ENCODE results near the gene NANOGP8. TPM values are rescaled to one million over a fixed set of nuclear protein-coding genes. Genes with fewer than 3 reads are reported as not detected.

NANOGP8 gene
- total RNA-seq, 1 donor: 0.81 TPM

GRCh38 chr15:35121611-35122359 lies 36.7 kb upstream of the NANOGP8 start:
- DNase-seq (ENCODE audit: low read depth): no peak
- H3K4me3 ChIP-seq (ENCODE audit: low read depth, low read length): no peak overlapping the region
- TF ChIP-seq CTCF (IDR thresholded peaks at IDR 0.05; ENCODE audit: insufficient read depth, low read length): no peak

DNA sequence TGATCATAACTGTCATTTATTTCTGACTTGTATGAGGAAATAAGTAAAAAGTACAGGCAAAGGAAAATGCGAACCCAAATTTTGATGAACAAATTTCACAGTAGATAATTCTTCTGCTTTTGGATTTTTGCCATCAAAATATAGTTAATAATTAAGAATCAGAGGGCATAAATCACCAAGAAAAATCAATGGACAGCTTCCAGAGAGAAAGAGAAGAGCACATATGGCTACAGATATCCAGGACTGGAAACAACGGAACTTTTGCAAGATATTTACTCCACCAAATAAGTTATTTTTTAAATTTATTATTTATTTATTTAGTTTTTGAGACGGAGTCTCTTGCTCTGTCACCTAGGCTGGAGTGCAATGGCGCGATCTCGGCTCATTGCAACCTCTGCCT lies 35.1 kb upstream of the NANOGP8 start:
- no peak overlapping the region for H3K4me3 ChIP-seq (ENCODE audit: low read depth, low read length)
- DNase-seq (ENCODE audit: low read depth): no peak
- no peak for TF ChIP-seq CTCF (IDR thresholded peaks at IDR 0.05; ENCODE audit: insufficient read depth, low read length)

DNA sequence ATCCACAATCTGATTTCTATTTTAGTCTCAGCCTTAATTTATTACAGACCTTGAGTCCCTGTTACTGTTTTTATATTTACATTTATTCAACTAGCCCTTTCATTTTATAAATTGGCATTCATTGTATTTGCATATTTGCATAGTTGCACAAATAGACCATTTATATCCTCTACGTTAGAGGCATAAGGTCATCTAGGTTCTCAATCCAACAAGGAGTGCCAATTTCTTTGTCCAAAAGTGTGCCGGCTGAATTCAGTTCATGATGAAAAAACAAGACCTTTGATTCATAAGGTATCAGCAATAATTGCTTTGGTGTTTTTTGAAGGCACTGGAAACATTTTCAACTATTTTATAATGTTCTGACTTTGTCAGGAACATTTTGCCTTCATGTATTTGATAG lies 33.9 kb upstream of the NANOGP8 start:
- TF ChIP-seq CTCF (IDR thresholded peaks at IDR 0.05; ENCODE audit: insufficient read depth, low read length): no peak
- no peak for DNase-seq (ENCODE audit: low read depth)
- no peak overlapping the region for H3K4me3 ChIP-seq (ENCODE audit: low read depth, low read length)

DNA sequence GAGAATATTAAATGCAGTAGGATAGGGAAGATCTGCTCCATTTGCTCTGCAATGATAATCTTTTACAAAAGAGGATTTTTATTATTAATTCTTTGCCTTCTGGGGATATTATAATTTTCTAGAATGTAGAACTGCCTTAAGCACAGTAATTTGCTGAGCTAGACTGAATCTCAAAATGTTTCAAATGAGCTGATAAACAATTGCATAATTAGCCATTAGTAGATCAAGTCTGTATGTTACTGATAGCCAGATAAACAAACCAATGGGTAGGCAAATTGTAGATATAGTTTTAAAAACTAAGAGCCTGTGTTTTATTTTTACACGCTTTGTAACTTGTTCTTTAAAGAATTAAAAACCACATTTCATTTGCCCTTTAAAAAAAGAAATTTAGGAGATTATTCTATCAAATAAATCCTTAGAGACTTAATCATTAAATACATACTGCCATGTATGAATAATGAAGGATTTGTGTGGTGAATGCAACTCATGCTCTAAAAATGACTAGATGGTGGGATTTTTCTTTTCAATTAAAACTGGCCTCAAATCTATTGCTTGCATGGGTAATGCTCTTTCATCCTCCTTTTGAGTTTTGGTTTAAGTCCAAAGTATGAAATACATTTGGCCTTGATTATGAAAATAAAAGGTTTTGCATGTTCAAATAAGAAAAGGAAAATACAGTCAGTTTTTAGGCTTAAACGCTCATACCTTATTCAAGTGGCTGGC lies 32.6 kb upstream of the NANOGP8 start:
- DNase-seq (ENCODE audit: low read depth): no peak
- TF ChIP-seq CTCF (IDR thresholded peaks at IDR 0.05; ENCODE audit: insufficient read depth, low read length): no peak
- H3K4me3 ChIP-seq (ENCODE audit: low read depth, low read length): no peak overlapping the region

GRCh38 chr15:35115155-35115725 lies 30.1 kb upstream of the NANOGP8 start:
- TF ChIP-seq CTCF (IDR thresholded peaks at IDR 0.05; ENCODE audit: insufficient read depth, low read length): no peak
- no peak overlapping the region for H3K4me3 ChIP-seq (ENCODE audit: low read depth, low read length)
- DNase-seq (ENCODE audit: low read depth): no peak

DNA sequence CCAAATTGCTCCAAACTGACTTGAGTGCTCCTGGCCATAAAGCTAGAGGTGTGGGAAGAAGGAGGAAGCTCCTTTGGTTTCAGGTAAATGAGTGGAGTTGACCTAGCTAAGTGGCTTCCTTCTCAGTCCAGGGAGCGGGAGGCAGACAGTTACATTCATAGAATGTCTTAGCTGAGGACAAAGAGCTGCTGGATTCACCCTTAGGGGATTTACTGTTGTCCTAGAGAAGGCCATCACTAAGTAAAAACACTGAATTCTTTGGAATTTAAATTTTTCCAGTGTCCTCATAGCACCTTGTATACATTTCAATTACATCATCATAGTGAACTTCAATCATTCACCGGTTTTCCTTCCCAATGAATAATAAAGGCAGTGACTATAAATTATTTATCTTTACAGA lies 27.3 kb upstream of the NANOGP8 start:
- no peak for DNase-seq (ENCODE audit: low read depth)
- H3K4me3 ChIP-seq (ENCODE audit: low read depth, low read length): no peak overlapping the region
- TF ChIP-seq CTCF (IDR thresholded peaks at IDR 0.05; ENCODE audit: insufficient read depth, low read length): no peak

All from fibroblast of the aortic adventitia (primary cell).